Transverse colon (tissue), 4 donors: ENCODE data around the gene MALL. TPM values are rescaled to one million over a fixed set of nuclear protein-coding genes. Genes with fewer than 3 reads are reported as not detected.
"Not testable (repeated sequence)": the region's sequence is repeated elsewhere in the genome, so short reads cannot be mapped to it uniquely, and the experiment has no call there.

Experiments used
- DNase-seq: peaks from one replicate; pipeline ENCODE4 v3.0.0-alpha.2; 2019
- H3K27ac ChIP-seq, 4 donors: fragments of 200-600 bp; sonication (generic); 2 replicates each; pipeline ENCODE4 v1.5.1; 2016 to 2018; ENCODE audit warnings: inconsistent platforms in 4 of 4
- H3K27me3 ChIP-seq: fragments of 200-600 bp; sonication (generic); 2 replicates; pipeline ENCODE4 v1.5.1; 2017; ENCODE audit warnings: inconsistent platforms
- H3K36me3 ChIP-seq, 4 donors: fragments of 200-600 bp; sonication (generic); 2 replicates each; pipeline ENCODE4 v1.5.1; 2017 to 2019; ENCODE audit warnings: inconsistent platforms in 4 of 4
- H3K4me1 ChIP-seq, 4 donors: fragments of 200-600 bp; sonication (generic); 2 replicates each; pipeline ENCODE4 v1.5.1; 2017 to 2020; ENCODE audit warnings: inconsistent platforms in 4 of 4
- H3K4me3 ChIP-seq, 4 donors: fragments of 200-600 bp; sonication (generic); 1 replicate in 1 of 4; 2 replicates in 3 of 4; pipeline versions ENCODE4 v1.5.1 to v1.6.1; 2017 to 2019; ENCODE audit warnings: inconsistent platforms in 4 of 4
- H3K9me3 ChIP-seq, 2 donors: fragments of 200-600 bp; sonication (generic); 2 replicates each; pipeline ENCODE4 v1.5.1; 2017 to 2019; ENCODE audit warnings: inconsistent platforms in 2 of 2
- WGBS, 2 donors: methylation state at CpG; one replicate each; pipeline ENCODE4 v1.1.5; 2018; ENCODE audit warnings: low coverage in 1 of 2; 5-methylcytosine and 5-hydroxymethylcytosine counted together
- in situ Hi-C, 4 donors: fragments of 200-750 bp; cut with MboI; loops; one replicate each; pipeline versions ENCODE4 v1.15.0 to v1.15.1; 2017; ENCODE audit warnings: low sequenced_read_pairs in 3 of 4, low pct_ligation_motif_present in 1 of 4, low pct_unique_long_range_greater_than_20kb in 1 of 4
- intact Hi-C: fragments of 100-400 bp; cut with DNase I; formaldehyde crosslinking; loops from one replicate; pipeline ENCODE4 v1.15.1; 2023; ENCODE audit warnings: low total_unique reads
- total RNA-seq, 4 donors: library from RNA; depleted of rRNA; stranded (reverse); fragments of >200 nt; gene quantifications; one replicate each; pipeline ENCODE4 v1.1.0, GENCODE V29; 2016

Gene MALL
- total RNA-seq, 4 donors from 2014 or later = 205 to 499 (median 299) TPM

GRCh38 chr2:110055819-110056408, 59.7 kb downstream of the MALL start:
- not testable (repeated sequence) for DNase-seq, H3K4me3 ChIP-seq
- no CpG with 5 or more reads among the region's 8 CpGs for WGBS, 2 donors

GRCh38 chr2:110054521-110055407, 60.9 kb downstream of the MALL start:
- in situ Hi-C loops, H3K4me1 ChIP-seq, H3K9me3 ChIP-seq, H3K27me3 ChIP-seq, intact Hi-C loops, H3K36me3 ChIP-seq, H3K4me3 ChIP-seq: not testable (repeated sequence)
- H3K27ac ChIP-seq = peak overlapping the region; percentile 19 to 63 (median 28)
- DNase-seq = peak; percentile 28
- 0 to 45% methylated on average over 1 to 3 of the region's 11 CpGs for WGBS, 2 donors

More at GRCh38 chr2:110055819-110056408, 59.7 kb downstream of the MALL start:
- H3K27ac ChIP-seq, H3K27me3 ChIP-seq, H3K36me3 ChIP-seq, H3K9me3 ChIP-seq, H3K4me1 ChIP-seq, intact Hi-C loops, in situ Hi-C loops: not testable (repeated sequence)

- H3K27ac ChIP-seq, in situ Hi-C loops, H3K36me3 ChIP-seq, H3K9me3 ChIP-seq, H3K27me3 ChIP-seq, H3K4me1 ChIP-seq, intact Hi-C loops, H3K4me3 ChIP-seq, DNase-seq: not testable (repeated sequence)
- WGBS, 2 donors = no CpG with 5 or more reads among the region's 5 CpGs
Observed at GRCh38 chr2:110053688-110054087, 61.9 kb downstream of the MALL start.

- intact Hi-C loops = not testable (repeated sequence)
- WGBS, 2 donors = no CpG with 5 or more reads among the region's 4 CpGs
Observed at GRCh38 chr2:110052166-110052565, 63.5 kb downstream of the MALL start.

GRCh38 chr2:110050222-110050621, 65.4 kb downstream of the MALL start:
- H3K4me1 ChIP-seq, intact Hi-C loops, H3K9me3 ChIP-seq, in situ Hi-C loops, DNase-seq, H3K27ac ChIP-seq, H3K27me3 ChIP-seq, H3K4me3 ChIP-seq, H3K36me3 ChIP-seq: not testable (repeated sequence)
- WGBS, 2 donors = no CpG with 5 or more reads among the region's 5 CpGs

More at GRCh38 chr2:110052166-110052565, 63.5 kb downstream of the MALL start:
- H3K36me3 ChIP-seq, H3K27ac ChIP-seq, H3K27me3 ChIP-seq, H3K9me3 ChIP-seq, DNase-seq, H3K4me3 ChIP-seq, in situ Hi-C loops, H3K4me1 ChIP-seq: not testable (repeated sequence)

GRCh38 chr2:110049769-110050168, 65.9 kb downstream of the MALL start:
- H3K4me3 ChIP-seq, H3K27me3 ChIP-seq, DNase-seq, H3K9me3 ChIP-seq, intact Hi-C loops, in situ Hi-C loops, H3K27ac ChIP-seq, H3K36me3 ChIP-seq, H3K4me1 ChIP-seq: not testable (repeated sequence)
- no CpG with 5 or more reads among the region's 5 CpGs for WGBS, 2 donors

- intact Hi-C loops, DNase-seq, H3K4me3 ChIP-seq, H3K27ac ChIP-seq, H3K9me3 ChIP-seq, H3K36me3 ChIP-seq, in situ Hi-C loops, H3K4me1 ChIP-seq, H3K27me3 ChIP-seq: not testable (repeated sequence)
- 88% methylated on average over 10 of the region's 16 CpGs; no CpG with 5 or more reads in 1 of the 2 donors for WGBS, 2 donors
Observed at GRCh38 chr2:110048255-110049197, 67.1 kb downstream of the MALL start.

- intact Hi-C loops, H3K27me3 ChIP-seq, H3K4me3 ChIP-seq, DNase-seq, H3K27ac ChIP-seq, H3K36me3 ChIP-seq, in situ Hi-C loops, H3K4me1 ChIP-seq, H3K9me3 ChIP-seq: not testable (repeated sequence)
- WGBS, 2 donors = no CpG with 5 or more reads among the region's 4 CpGs
Observed at GRCh38 chr2:110047225-110047624, 68.4 kb downstream of the MALL start.

- no CpG with 5 or more reads among the region's 10 CpGs for WGBS, 2 donors
- not testable (repeated sequence) for DNase-seq, H3K4me3 ChIP-seq
Observed at GRCh38 chr2:110041941-110042660, 73.5 kb downstream of the MALL start.

GRCh38 chr2:110037336-110037735, 78.3 kb downstream of the MALL start:
- DNase-seq, H3K36me3 ChIP-seq, H3K9me3 ChIP-seq, H3K4me1 ChIP-seq, H3K27ac ChIP-seq, in situ Hi-C loops, H3K4me3 ChIP-seq, intact Hi-C loops, H3K27me3 ChIP-seq: not testable (repeated sequence)
- 67% methylated on average over 3 of the region's 9 CpGs; no CpG with 5 or more reads in 1 of the 2 donors for WGBS, 2 donors

More at GRCh38 chr2:110041941-110042660, 73.5 kb downstream of the MALL start:
- H3K27me3 ChIP-seq, H3K9me3 ChIP-seq, H3K27ac ChIP-seq, H3K36me3 ChIP-seq, in situ Hi-C loops, H3K4me1 ChIP-seq, intact Hi-C loops: not testable (repeated sequence)
